HG03175 (cell line): ENCODE data around the gene LY6G6D.
A peak's percentile ranks its signal among the peaks of the same experiment; 100 is the strongest.

Source experiments
- ATAC-seq: cut with Tn5 transposase; IDR thresholded peaks from one replicate; pipeline ENCODE4 v1.9.1; 2021; ENCODE audit warnings: mild to moderate bottlenecking, moderate library complexity; ENCODE audit not compliant: unreplicated experiment

LY6G6D gene, protein sequence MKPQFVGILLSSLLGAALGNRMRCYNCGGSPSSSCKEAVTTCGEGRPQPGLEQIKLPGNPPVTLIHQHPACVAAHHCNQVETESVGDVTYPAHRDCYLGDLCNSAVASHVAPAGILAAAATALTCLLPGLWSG

DNA sequence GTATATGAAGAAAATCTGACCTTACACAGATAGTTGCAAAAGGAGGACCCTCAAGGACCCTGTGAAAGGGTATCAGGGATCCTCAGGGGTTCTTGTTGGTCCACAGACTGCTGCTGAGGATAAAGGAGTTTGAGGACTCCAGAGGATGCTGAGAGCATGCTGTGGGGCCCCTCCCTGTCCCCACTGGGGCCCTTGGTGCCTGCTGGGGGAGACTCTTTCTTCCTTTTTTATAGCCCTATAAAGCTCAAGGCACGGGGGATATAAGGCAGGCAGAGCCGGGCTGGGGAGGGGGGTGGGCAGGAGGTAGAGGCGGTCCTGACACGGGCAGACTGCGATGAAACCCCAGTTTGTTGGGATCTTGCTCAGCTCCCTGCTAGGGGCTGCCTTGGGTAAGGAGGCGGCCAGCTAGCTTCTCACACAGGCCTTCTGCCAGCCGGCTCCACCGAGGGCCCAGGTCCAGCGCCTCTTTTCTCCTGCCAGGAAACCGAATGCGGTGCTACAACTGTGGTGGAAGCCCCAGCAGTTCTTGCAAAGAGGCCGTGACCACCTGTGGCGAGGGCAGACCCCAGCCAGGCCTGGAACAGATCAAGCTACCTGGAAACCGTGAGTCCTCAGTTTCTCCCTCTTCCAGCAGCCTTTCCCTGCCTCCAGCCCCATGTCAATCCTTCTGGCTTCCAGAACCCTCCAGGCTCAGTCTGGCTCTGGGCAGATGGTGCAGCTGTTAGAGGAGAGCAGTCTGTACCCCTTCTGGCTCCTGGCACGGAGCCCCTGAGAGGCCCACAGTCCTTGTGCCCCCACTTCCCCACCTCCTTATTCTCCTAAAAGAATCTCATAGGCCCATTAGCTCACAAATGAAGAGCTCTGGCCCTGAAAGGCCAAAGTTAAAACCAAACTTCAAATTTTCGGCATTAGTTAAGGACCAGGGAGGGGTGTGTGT is at the start of gene LY6G6D:
TSS of gene LY6G6D (plus strand) at position 327 of the 937 bp plus-strand sequence. CDS start at position 335, 8 bp downstream.
- no peak for ATAC-seq

DNA sequence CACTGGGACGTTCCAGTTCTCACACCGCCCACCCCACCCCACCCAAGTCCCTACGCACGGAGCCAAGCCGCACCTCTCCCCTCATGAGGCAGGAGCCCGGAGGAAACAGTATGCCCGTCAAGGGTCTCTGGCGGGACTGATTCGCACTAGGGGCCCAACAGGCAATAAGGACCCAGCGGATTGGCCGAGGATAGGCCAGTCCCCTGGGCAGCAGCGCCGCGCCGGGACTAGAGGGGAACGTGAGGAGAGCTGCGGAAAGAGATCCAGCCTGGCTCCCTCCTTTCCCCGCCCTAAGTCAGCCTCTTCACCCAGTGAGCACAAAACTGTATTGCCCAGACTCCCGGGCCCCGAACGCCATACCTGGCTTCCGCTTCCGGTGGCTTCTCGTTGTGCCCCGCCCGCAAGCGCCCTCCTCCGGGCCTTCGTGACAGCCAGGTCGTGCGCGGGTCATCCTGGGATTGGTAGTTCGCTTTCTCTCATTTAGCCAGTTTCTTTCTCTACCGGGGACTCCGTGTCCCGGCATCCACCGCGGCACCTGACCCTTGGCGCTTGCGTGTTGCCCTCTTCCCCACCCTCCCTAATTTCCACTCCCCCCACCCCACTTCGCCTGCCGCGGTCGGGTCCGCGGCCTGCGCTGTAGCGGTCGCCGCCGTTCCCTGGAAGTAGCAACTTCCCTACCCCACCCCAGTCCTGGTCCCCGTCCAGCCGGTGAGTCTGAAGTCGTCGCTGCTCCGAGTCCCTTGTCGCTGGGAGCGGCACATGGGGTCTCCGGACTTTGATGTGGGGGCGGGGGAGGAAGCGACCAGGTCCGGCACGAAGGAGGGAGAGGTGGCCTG is 49.4 kb upstream of the LY6G6D start, which contains the start of gene CSNK2B:
TSS of gene CSNK2B (plus strand) at position 580 of the 836 bp plus-strand sequence. CDS start 752 bp downstream, outside the sequence.
- peak; percentile 82 for ATAC-seq

DNA sequence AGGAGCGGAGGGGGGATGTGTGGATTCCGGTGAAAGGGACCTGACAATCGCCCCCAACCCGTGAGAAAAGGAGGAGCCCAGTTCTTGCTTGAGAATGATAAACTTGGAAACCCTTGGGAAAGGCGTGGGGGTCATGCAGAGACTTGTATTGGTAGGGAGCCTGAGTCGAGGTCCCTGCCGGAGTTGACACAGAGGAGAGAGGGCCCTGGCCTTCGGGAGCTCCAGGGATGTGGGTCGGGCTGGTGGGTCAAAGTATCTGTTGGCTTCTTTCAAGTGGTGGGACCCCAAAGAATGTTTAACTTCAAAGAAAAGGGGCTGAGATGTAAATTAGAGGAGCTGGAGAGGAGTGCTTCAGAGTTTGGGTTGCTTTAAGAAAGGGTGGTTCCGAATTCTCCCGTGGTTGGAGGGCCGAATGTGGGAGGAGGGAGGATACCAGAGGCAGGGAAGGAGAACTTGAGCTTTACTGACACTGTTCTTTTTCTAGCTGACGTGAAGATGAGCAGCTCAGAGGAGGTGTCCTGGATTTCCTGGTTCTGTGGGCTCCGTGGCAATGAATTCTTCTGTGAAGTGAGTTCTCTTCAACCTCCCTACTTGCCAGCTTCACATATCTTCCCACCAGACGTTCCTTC is 48.7 kb upstream of the LY6G6D start:
- ATAC-seq: no peak

DNA sequence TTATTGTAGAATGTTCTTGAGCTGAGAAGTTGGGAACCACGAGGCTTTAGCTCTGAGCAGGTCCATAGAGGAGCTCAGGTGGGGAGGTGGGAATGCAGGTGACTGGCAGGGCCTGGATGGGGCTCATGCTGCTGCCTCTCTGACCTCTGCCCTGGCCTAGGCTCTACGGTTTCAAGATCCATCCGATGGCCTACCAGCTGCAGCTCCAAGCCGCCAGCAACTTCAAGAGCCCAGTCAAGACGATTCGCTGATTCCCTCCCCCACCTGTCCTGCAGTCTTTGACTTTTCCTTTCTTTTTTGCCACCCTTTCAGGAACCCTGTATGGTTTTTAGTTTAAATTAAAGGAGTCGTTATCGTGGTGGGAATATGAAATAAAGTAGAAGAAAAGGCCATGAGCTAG is 45.5 kb upstream of the LY6G6D start, which contains the start of gene LY6G5B:
TSS of gene LY6G5B (plus strand) at position 301 of the 400 bp plus-strand sequence. CDS start 975 bp downstream, outside the sequence.
- no peak for ATAC-seq

DNA sequence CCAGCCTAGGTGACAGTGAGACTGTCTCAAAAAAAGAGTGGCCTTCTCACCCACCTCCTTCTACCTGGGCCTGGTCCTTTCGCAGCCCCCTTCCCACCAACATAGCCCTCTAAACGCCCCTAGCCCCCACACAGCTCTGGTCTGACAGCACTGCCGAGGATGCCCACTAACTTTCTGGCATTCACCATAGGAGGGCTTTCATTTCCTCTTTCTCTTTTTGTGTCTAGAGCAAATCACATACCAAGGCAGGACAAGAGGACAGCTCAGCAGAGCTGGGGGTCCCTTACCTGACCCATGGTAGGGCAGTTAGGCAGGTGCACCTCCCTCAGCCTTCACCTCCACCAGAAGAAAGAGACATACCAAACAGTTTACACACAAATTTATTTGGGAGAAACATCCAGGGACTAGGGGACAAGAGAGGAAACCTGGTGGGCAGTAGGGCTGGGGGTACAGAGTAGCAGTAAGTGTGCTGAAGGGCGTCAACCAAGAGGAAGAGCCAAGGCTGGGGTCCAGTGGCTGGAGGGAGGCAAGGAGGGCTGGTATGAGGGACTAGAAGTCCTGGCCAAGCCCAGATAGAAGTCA is 38.7 kb upstream of the LY6G6D start:
- no peak for ATAC-seq

DNA sequence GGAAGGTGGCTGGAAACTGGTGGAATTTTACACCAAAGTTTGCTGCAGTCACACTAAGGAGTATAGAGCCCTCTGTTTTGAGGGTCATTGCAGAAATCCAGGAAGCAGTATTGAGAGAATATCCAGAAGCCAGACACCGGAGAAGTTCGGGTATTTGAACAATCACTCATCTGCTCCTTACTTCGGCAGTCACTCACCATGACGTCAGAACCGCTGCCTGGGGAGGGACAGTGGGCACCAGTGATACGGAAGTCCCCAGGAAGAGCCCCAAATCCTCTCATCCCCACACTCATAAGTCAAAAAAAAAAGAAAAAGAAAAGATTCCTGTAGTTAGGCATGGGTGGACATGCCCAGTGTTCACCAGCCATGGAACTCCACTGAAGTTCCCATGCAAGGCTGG is 38.2 kb upstream of the LY6G6D start:
- ATAC-seq: no peak

DNA sequence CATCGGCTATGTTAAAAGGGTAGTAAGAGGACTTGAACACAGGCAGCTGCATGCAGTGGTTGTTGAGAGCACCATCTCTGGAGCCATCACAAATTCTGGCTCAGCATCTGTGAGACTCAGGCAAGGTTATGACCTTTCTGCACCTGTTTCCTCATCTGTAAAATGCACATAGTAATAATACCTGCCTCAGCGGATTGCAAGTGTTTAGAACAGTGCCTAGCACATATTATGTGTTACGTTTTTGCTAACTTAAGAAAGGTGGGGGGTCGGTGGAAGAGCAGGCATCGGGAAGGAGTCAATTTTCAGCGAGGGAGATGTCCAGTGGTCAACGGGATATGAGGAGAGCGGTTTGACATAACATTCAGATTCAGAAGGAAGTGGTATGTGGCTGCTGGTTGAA is 37.2 kb upstream of the LY6G6D start:
- no peak for ATAC-seq

DNA sequence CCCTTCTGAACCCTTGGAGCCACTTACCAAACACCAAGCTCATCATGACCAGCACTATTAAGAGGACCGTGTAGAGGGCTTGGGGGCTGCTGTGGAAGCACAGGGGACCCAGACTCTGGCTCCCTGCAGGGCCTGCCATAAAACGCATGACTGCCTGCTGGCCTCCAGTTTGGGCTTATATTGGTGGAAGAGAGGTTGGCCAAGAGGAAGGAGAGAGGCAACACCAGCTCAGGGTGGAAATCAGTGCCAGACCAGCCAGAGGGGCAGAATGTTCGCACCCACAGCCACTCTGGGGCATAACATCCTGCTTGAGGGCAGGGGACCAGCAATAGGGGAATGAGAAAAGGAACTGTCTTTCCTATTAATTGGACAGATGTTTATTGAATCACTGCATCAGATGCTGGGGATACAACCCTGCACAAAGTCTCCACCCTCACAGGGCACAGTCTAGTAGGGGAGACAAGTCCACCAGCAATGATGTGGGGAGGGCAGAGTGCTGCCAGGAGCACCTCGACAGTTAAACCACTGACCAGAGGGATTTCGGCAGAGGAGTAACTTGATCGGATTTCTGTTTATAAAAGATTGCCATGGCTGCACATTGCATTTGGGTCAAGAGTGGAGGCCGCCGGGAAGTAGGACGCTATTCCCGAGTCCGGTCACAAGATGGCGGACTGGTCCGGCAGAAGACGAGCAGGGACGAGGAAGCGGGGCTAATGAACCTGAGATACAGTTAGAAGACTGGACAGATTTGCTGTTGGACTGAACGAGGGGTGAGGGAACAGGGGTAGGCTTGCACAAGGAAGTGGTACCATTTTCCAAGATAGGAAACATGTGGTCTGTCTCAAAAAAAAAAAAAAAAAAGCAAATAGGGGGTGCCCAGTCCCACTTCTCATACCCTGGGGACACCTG is 34.7 kb upstream of the LY6G6D start, which contains the start of gene LY6G5C:
TSS of gene LY6G5C (minus strand) at position 842 of the 909 bp plus-strand sequence. CDS start at position 148, 694 bp downstream.
- ATAC-seq: peak; percentile 41

DNA sequence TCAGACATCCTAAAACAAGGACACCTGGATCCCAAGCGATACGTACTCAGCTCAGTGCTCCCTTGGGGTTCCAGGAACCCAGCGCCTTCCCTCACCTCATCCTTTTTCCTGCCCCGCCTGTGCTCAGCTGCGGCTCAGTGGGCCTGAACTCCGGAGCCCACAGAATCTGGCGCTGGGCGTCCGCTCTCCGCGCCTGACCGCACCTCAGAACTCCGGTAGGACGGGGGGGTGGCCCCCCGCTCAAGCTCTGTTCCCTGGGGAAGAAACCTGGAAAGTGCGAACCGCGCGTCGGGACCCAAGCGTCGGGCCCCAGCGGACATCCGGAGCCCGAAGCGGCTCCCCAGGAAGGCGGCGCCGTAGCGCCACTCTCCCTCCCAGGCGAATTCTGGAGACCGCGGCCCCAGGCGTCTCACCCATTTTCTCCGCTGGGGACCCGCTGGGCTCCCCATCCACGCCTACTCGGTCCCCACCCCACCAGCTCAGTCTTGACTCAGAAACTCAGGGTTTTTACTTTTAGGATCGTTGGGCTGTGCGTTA is 33.9 kb upstream of the LY6G6D start:
- peak; percentile 31 for ATAC-seq

DNA sequence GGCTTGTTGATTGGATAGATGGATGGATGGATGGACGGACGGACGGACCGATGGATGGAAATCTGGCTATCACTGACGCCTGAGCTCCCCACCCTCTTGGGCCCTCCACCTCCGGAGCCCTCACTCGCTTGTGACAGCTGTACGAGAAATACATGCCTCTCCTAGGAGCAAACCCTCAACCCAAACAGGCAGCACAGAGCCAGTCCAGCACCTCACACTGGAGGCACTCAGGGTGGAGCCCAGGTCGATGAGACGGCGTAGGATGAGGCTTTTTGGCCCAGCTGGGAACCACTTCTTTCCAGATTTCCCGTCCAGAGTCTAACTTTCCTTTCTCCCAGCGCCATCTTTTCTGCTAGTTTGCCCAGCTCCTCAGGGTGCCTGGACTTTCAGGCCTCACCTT is 31.6 kb upstream of the LY6G6D start:
- ATAC-seq: no peak

DNA sequence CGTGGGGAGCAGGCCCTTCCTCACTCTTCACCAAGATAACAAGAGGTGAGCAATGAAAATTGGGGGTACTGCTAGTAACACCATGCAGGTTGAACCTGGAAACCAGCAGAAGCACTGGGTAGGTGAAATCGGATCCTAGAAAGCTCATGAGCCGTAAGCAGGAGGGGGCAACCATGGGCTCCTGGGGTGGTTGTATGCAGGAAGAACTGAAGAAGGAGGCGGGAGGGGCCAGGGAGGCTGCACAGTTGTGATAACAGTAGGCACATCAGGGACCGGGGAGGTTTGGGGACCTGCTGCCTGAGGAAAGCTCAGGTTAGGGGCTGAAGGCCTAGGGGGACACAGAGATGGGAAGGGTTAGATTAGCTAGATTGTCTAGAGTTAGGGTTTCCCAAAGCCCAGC is 28.7 kb upstream of the LY6G6D start:
- ATAC-seq: no peak

DNA sequence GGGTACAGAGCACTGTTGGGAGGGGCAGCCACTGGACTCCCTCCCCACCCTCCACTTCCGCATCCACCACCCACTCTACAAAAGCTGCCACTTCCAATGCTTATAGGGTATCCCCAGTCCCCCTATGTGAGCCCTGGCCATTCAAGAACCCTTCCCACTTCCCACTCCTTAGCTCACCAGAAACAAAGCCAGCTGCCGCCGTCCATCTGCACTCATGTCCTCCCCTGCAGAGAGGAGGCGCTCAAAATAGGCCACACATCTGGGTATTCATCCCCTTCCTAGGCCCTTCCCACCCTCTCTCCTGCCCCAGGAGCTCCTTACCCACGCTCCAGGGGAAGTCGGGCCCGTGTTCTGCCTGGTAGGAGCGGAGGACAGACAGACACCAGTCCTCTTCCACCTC is 27.8 kb upstream of the LY6G6D start:
- ATAC-seq: no peak

DNA sequence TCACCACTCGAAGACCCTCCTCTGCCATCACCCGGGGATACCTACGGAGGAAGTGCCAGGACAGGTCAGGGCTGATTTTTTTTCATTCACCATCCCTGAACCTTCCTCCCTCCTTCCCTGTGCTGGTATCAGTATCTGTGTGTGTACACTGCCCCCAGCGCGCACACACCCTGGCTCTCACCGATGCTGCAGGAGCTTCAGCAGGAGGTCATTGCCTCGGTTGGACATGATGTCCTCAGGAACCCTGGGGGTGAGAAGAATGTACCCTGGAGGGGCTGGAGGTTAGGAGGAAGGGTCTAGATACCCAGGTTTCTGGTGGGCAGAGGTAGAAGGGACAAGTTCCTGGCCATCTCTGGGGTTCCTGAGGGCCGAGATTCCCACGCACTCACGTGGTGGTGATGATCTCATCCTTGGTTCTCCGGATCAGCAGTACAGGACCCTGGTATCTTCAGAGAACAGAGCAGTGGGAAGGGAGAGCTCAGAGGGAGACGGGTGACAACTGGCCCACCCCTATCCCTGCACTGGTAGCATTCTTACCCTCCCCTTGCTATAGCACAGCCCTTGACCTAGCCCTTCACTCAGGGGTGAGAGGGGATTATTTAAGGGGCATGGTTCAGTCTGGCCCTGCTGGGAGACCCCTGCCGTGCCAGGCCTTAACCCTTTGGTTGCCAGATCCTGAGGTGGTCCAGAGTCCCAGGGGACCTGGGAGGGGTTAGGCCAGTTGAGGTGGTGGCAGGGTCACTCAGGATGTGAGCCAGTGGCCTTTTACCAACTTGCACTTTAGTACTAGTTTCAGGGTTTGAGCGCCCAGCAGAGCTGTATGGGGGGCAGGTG is 27.1 kb upstream of the LY6G6D start:
- no peak for ATAC-seq

DNA sequence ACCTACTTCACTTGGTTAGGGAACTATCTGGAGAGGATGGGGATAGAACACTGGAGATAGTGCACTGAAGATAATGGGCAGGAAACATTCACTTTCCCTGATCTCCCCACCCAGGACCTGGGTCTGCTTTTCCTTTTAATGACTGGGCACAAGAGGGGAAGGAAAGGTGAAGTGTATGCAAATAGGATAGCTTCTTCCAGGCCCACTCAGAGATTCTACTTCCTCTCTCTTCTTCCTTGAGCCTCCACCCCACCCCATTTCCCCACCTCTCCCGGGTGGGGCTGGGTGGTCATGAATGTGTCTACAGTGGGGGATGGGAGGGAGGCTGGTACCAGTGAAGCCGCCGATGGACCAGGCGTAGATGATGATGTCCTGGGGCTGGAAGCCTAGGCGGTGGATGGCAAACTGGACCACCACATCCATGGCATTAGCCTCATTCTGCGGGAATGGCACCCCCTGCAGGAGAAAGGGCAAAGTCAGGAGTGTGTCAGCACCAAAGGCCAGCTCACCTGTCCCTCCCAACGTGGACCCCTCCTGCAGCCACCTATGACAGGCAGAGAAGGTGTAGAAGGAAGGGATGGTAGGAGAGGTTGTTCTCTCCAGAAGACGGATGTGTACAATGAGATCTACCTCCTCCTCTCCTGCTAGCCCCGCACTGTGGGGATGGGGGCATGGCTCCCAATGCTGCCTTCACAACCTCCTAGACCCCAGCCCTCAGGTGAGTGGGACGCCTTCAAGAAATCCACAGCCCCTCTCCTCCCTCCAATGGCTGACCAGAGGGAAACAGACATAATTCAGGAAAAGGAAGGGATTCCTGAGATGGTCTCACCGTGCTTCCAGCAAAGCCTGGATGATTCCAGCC is 25.7 kb upstream of the LY6G6D start:
- no peak for ATAC-seq

DNA sequence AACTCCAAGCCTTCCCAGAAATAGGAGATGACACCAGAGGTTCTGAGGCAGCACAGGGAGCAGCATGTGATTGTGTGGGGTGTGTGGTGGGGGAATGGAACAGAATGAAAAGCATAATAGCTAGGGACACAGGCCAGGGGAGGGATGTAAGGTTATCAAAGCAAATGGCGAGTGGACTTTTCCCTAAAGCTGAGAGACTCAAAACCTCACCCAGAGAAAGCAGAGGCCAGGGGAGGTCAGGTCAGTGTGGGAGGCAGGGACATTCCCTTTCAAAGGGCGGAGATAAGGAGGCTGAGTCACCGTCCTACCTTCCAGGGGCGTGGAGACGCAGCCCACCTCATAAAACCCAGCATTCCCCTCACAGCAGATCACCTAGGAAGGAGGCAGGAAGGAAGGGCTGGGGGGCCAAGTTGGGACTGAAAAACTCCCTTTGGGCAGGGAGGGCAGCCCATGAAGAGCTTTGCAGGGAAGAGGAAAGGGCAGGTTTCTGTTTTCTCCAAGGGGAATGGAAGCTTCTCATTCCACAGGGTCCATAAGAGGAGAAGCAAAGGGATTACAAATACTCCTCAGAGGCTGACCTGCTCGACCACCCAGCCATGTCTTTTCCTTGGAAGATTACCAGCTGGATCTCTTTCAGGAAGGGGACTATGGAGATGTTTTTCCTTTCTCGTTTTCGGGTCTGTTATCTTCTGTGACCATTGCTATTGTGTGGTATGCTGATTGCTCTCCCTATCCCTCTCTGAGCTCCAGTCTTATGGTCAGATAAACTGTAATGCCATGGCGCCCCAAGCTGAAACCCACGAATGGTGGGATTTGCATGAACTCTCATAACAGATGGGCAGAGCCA is 24.7 kb upstream of the LY6G6D start:
- ATAC-seq: no peak

DNA sequence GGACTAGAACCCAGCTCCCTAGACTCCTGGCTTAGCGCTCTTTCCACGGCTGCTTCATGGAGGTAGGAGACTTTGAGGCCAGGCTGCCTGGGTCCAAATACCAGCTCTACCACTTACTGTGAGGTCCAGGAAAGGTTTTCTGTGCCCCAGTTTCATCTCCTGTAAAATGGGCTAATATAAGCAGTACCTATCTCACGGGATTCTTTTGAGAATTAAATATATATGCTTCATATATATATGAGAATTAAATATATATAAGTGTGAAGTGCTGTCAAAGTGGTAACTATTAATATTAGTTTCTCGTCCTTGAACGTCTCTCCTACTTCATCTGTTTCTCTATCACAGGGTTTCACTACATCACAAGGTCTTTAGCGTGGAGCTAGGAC is 24.1 kb upstream of the LY6G6D start:
- no peak for ATAC-seq
